Neural progenitor cell (in vitro differentiated cells): ENCODE measurements around the gene NEURL1.

Experiments used
- CTCF ChIP-seq: fragments of 200-600 bp; sonication (generic); IDR thresholded peaks from 2 replicates; pipeline ENCODE4 v1.5.1; 2017; ENCODE audit warnings: antibody characterized with exemption, mild to moderate bottlenecking
- EZH2phosphoT487 ChIP-seq: fragments of 200-600 bp; sonication (generic); IDR thresholded peaks from 2 replicates; pipeline ENCODE4 v1.6.1; 2017; ENCODE audit warnings: antibody characterized with exemption

DNA sequence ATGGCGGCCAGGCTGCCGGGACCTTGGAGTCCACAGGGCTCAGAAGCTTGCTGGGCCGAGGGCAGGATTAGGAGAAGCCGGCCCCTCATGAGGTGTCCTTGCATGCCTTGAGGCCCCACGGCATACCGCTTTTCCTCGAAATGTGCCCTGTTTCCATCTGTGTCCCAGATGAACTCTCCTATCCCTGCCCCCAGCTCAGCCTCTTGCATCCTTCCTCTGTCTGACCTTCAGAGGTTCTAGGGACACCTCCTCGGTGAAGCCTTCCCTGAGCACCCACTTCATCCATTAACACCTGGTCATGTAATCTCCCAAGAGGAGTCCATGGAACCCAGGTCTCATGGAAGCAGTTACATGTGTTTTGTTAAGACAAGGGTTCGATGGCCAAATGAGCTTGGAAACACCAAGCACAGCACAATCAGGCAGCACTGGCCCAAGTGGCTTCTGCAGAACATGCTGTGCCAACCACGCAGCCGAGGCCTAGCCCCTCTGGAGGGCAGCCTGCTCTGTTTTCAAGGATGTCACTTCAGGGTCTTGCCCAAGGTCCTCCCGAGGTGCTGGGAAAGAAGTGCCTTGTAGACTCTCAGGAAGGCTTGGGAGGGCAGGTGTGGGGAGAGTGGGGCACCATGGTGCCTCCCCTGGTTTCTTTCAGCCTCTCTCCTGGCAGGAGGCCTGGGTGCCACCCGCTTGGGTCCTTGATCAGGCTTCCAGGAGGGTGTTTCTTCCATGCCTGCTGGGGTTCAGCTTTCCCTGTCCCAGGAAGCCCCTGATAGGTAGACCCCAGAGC, 124.3 kb downstream of the NEURL1 start:
- TF ChIP-seq CTCF (no peak), EZH2phosphoT487 (no peak)
